Ishikawa (cell line): Measurements from ENCODE around the gene STPG3.

ENCODE experiments used
- CEBPB ChIP-seq: IDR thresholded peaks from 2 replicates; pipeline ENCODE4 v1.6.1; 2012
- CREB1 ChIP-seq: IDR thresholded peaks from 2 replicates; pipeline ENCODE4 v1.6.1; 2012; ENCODE audit warnings: low read depth
- EGR1 ChIP-seq: IDR thresholded peaks from 2 replicates; pipeline ENCODE4 v1.6.1; 2012
- EP300 ChIP-seq: IDR thresholded peaks from 2 replicates; pipeline ENCODE4 v1.6.1; 2012; ENCODE audit warnings: borderline replicate concordance
- FOXM1 ChIP-seq: IDR thresholded peaks from 2 replicates; pipeline ENCODE4 v1.6.1; 2012; ENCODE audit warnings: low read depth, borderline replicate concordance
- MAX ChIP-seq: IDR thresholded peaks from 2 replicates; pipeline ENCODE4 v1.6.1; 2012
- NFIC ChIP-seq: IDR thresholded peaks from 2 replicates; pipeline ENCODE4 v1.6.1; 2012
- RAD21 ChIP-seq: IDR thresholded peaks from 2 replicates; pipeline ENCODE4 v1.6.1; 2012; ENCODE audit warnings: low read depth
- TAF1 ChIP-seq: IDR thresholded peaks from 2 replicates; pipeline ENCODE4 v1.6.1; 2012; ENCODE audit warnings: low read depth, mild to moderate bottlenecking
- TCF12 ChIP-seq: IDR thresholded peaks from 2 replicates; pipeline ENCODE4 v1.6.1; 2012; ENCODE audit warnings: low read depth
- TEAD4 ChIP-seq: IDR thresholded peaks from 2 replicates; pipeline ENCODE4 v1.6.1; 2012
- YY1 ChIP-seq: IDR thresholded peaks from 2 replicates; pipeline ENCODE4 v1.6.1; 2012; ENCODE audit warnings: low read depth
- ZBTB7A ChIP-seq: IDR thresholded peaks from 2 replicates; pipeline ENCODE4 v1.6.1; 2012; ENCODE audit warnings: low read depth
- TF ChIP-seq, protein P1 (sequence below): IDR thresholded peaks from 2 replicates; pipeline ENCODE4 v1.6.1; 2012; ENCODE audit warnings: low read depth, mild to moderate bottlenecking
- TF ChIP-seq, protein P2 (sequence below): IDR thresholded peaks from 2 replicates; pipeline ENCODE4 v1.6.1; 2012

STPG3 gene

GRCh38 chr9:137236238-137236935, 14.7 kb upstream of the STPG3 start:
- TF ChIP-seq, protein P1, sequence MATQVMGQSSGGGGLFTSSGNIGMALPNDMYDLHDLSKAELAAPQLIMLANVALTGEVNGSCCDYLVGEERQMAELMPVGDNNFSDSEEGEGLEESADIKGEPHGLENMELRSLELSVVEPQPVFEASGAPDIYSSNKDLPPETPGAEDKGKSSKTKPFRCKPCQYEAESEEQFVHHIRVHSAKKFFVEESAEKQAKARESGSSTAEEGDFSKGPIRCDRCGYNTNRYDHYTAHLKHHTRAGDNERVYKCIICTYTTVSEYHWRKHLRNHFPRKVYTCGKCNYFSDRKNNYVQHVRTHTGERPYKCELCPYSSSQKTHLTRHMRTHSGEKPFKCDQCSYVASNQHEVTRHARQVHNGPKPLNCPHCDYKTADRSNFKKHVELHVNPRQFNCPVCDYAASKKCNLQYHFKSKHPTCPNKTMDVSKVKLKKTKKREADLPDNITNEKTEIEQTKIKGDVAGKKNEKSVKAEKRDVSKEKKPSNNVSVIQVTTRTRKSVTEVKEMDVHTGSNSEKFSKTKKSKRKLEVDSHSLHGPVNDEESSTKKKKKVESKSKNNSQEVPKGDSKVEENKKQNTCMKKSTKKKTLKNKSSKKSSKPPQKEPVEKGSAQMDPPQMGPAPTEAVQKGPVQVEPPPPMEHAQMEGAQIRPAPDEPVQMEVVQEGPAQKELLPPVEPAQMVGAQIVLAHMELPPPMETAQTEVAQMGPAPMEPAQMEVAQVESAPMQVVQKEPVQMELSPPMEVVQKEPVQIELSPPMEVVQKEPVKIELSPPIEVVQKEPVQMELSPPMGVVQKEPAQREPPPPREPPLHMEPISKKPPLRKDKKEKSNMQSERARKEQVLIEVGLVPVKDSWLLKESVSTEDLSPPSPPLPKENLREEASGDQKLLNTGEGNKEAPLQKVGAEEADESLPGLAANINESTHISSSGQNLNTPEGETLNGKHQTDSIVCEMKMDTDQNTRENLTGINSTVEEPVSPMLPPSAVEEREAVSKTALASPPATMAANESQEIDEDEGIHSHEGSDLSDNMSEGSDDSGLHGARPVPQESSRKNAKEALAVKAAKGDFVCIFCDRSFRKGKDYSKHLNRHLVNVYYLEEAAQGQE, result no peak
- TF ChIP-seq TAF1 (no peak; the same call in 1 of the 2 replicates), RAD21 (peak; percentile 86), EGR1 (peak; percentile 41), CEBPB (no peak), NFIC (no peak), MAX (peak; percentile 28; the same call in 1 of the 2 replicates), FOXM1 (0 out of 2 replicates have a peak, but pooled peaks have one; percentile 9), CREB1 (no peak), ZBTB7A (peak; percentile 97), YY1 (peak; percentile 83), TCF12 (peak; percentile 16; the same call in 1 of the 2 replicates), TEAD4 (peak; percentile 32; the same call in 1 of the 2 replicates), EP300 (no peak)
- TF ChIP-seq, protein P2, sequence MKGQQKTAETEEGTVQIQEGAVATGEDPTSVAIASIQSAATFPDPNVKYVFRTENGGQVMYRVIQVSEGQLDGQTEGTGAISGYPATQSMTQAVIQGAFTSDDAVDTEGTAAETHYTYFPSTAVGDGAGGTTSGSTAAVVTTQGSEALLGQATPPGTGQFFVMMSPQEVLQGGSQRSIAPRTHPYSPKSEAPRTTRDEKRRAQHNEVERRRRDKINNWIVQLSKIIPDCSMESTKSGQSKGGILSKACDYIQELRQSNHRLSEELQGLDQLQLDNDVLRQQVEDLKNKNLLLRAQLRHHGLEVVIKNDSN, result no peak

GRCh38 chr9:137236936-137237421, 14.1 kb upstream of the STPG3 start:
- TF ChIP-seq EP300 (no peak), CREB1 (no peak), FOXM1 (0 out of 2 replicates have a peak, but pooled peaks have one; percentile 7), NFIC (0 out of 2 replicates have a peak, but pooled peaks have one; percentile 3), CEBPB (no peak)

DNA sequence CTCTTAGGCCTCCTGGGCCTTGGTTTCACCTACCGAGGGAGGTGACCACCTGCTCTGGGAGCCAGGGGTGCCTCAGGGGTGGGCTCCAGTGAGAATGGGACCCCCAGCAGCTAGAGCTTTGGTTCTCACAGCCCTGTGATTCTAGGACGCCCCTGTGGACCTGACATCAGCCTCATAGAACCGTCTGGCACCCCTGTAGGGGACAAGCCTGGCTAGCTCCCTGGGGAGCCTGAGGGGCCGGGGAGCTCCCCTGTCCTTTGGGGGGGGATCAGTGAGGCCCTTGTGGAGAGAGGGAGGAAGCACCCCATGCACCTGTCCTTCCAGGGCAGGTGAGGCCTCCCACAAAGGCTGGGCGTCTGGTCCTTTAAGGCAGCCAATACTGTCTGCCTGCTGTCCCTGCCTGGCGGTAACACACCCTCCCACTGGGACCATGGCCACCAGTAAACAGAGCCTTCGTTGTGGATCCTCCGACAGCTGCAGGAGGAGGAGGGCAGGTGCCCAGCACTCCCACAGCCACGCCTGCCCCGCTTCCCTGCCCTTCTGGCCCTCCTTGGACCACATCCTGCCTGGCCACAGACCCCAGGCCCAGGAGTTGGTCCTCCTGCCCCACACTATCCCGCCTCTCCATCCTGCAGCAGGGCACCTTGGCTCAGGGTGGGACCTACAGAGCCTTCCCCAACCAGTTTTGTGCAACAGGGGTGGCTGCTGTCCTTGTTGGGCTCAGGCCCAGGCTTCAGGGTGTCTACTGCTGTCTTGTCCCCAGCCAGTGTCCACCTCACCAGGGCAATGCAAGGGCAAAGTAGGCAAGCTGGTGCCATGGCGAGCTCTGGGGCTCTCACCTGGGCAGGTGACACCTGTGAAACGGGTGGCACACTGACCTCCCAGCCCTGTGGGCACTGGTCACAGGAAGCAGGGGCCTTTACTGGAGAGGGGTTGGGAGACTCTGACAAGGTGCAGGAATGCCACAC, 13.0 kb upstream of the STPG3 start:
- no peak for TF ChIP-seq RAD21
- TF ChIP-seq EP300, result no peak
- TF ChIP-seq CEBPB, result no peak
- TF ChIP-seq ZBTB7A, result peak; percentile 49; the same call in 1 of the 2 replicates

DNA sequence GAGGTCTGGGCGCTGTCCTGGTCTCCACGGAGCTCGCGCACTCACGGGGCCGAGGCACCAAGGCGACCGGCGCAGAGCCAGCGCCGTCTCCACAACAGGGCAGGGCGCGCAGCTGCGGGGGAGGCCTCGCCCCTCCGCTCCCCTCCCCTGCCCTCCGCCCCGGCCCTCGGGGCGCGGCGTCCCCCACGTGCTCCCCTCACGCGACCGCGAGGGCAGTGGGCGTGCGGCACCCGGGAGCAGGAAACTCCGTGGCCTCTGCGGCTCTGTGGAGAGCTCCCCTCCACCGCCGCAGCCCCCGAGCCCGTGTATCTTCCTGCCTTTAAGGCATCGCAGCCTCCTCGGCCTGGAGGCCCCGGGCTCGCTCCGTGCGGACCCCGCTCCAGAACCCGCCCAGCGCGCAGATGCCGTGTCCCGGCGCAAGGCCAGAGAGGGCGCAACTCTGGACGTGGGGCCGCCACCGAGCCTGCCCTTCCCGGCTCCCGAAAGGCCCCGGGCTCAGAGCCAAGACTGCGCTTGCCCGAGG, 10.7 kb upstream of the STPG3 start:
- TF ChIP-seq YY1 (no peak), NFIC (peak; percentile 71; the same call in 1 of the 2 replicates), MAX (peak; percentile 96), EP300 (0 out of 2 replicates have a peak, but pooled peaks have one; percentile 28), TCF12 (peak; percentile 52; the same call in 1 of the 2 replicates), RAD21 (no peak), TEAD4 (no peak), FOXM1 (no peak), CREB1 (no peak), ZBTB7A (peak; percentile 89), CEBPB (no peak), TAF1 (peak; percentile 25; the same call in 1 of the 2 replicates), EGR1 (peak; percentile 51)
- TF ChIP-seq, protein P1, result no peak
- TF ChIP-seq, protein P2, result peak; percentile 77
